SK-N-MC (cell line): Measurements from ENCODE around the gene ELMOD3.

Source experiments
- DNase-seq: peaks from one replicate; pipeline ENCODE4 v3.0.0-alpha.2; 2011; ENCODE audit warnings: low read depth, low spot score
- H3K27ac ChIP-seq: fragments of 200-600 bp; sonication (generic); 2 replicates; pipeline ENCODE4 v1.5.1; 2016; ENCODE audit warnings: mixed run types
- H3K36me3 ChIP-seq: fragments of 200-600 bp; sonication (generic); 2 replicates; pipeline ENCODE4 v1.6.1; 2017; ENCODE audit warnings: antibody characterized with exemption, low read length, mixed read lengths; ENCODE audit not compliant: insufficient read depth
- H3K4me3 ChIP-seq: fragments of 200-600 bp; sonication (generic); 2 replicates; pipeline ENCODE4 v1.5.1; 2016
- H3K9ac ChIP-seq: fragments of 200-600 bp; sonication (generic); 2 replicates; pipeline ENCODE4 v1.8.0; 2017; ENCODE audit warnings: mixed run types, mixed read lengths; ENCODE audit not compliant: insufficient read length
- H3K9me3 ChIP-seq: fragments of 200-600 bp; sonication (generic); 2 replicates; pipeline ENCODE4 v1.6.1; 2017; ENCODE audit warnings: low read depth, mild to moderate bottlenecking, antibody characterized with exemption, low read length, moderate library complexity, mixed read lengths
- EZH2 ChIP-seq: fragments of 200-600 bp; sonication (generic); IDR thresholded peaks from one replicate; pipeline ENCODE4 v1.6.1; 2017; ENCODE audit warnings: antibody characterized with exemption
- FOXP2 ChIP-seq: optimal IDR thresholded peaks from 2 replicates; pipeline ENCODE3; 2011; ENCODE audit warnings: mild to moderate bottlenecking, moderate library complexity; ENCODE audit not compliant: insufficient read depth; ENCODE audit errors: extremely low read length, control extremely low read depth
- POLR2AphosphoS5 ChIP-seq: IDR thresholded peaks from 2 replicates; pipeline ENCODE4 v1.6.1; 2012; ENCODE audit warnings: mild to moderate bottlenecking, low read depth, low read length, borderline replicate concordance

ELMOD3 gene

GRCh38 chr2:85429213-85429923 is 74.8 kb downstream of the ELMOD3 start:
- Histone ChIP-seq H3K36me3 (no peaks in the 10 kb centered on the region), H3K4me3 (no peak overlapping the region), H3K27ac (no peak overlapping the region), H3K9ac (no peak overlapping the region), H3K9me3 (no peaks in the 10 kb centered on the region)
- DNase-seq: no peak
- TF ChIP-seq FOXP2: no peak
- TF ChIP-seq EZH2: no peak
- TF ChIP-seq POLR2AphosphoS5: no peak

GRCh38 chr2:85429924-85430289 is 75.3 kb downstream of the ELMOD3 start:
- TF ChIP-seq FOXP2: no peak
- TF ChIP-seq EZH2: no peak
- TF ChIP-seq POLR2AphosphoS5: no peak
- no peak overlapping the region for H3K4me3 ChIP-seq
- H3K36me3 ChIP-seq: no peaks in the 10 kb centered on the region
- H3K27ac ChIP-seq: no peak overlapping the region
- H3K9ac ChIP-seq: no peak overlapping the region
- no peak for DNase-seq
- H3K9me3 ChIP-seq: no peaks in the 10 kb centered on the region

GRCh38 chr2:85430752-85431569 is 76.4 kb downstream of the ELMOD3 start:
- DNase-seq: no peak
- TF ChIP-seq EZH2: no peak
- TF ChIP-seq FOXP2: no peak
- TF ChIP-seq POLR2AphosphoS5: no peak
- H3K4me3 ChIP-seq: no peak overlapping the region
- H3K9me3 ChIP-seq: no peaks in the 10 kb centered on the region
- H3K36me3 ChIP-seq: no peaks in the 10 kb centered on the region
- no peak overlapping the region for H3K9ac ChIP-seq
- no peak overlapping the region for H3K27ac ChIP-seq

- no peak for DNase-seq
- Histone ChIP-seq H3K27ac (no peak overlapping the region), H3K9me3 (no peaks in the 10 kb centered on the region), H3K9ac (no peak overlapping the region), H3K36me3 (no peaks in the 10 kb centered on the region), H3K4me3 (no peak overlapping the region)
- TF ChIP-seq POLR2AphosphoS5 (no peak), FOXP2 (no peak), EZH2 (no peak)
These were observed 77.1 kb downstream of the ELMOD3 start for GRCh38 chr2:85431570-85432205.

GRCh38 chr2:85433511-85434089 is 79.0 kb downstream of the ELMOD3 start:
- DNase-seq: no peak
- Histone ChIP-seq H3K9ac (no peak overlapping the region), H3K36me3 (no peaks in the 10 kb centered on the region), H3K4me3 (no peak overlapping the region), H3K27ac (no peak overlapping the region), H3K9me3 (no peaks in the 10 kb centered on the region)
- TF ChIP-seq EZH2: no peak

- H3K27ac ChIP-seq: peak overlapping the region; percentile 46; the same call in 1 of the 2 replicates
- TF ChIP-seq FOXP2 (no peak), EZH2 (no peak), POLR2AphosphoS5 (no peak)
These were observed 80.1 kb downstream of the ELMOD3 start for GRCh38 chr2:85434696-85435095.

GRCh38 chr2:85435220-85435958 is 80.8 kb downstream of the ELMOD3 start:
- Histone ChIP-seq H3K9me3 (no peaks in the 10 kb centered on the region), H3K9ac (no peak overlapping the region), H3K4me3 (no peak overlapping the region), H3K36me3 (no peaks in the 10 kb centered on the region), H3K27ac (peak overlapping the region; percentile 5; the same call in 1 of the 2 replicates)
- DNase-seq: no peak
- TF ChIP-seq EZH2 (no peak), POLR2AphosphoS5 (no peak), FOXP2 (no peak)

More at GRCh38 chr2:85434696-85435095, 80.1 kb downstream of the ELMOD3 start:
- Histone ChIP-seq H3K9me3 (no peaks in the 10 kb centered on the region), H3K9ac (no peak overlapping the region), H3K36me3 (no peaks in the 10 kb centered on the region), H3K4me3 (no peak overlapping the region)
- DNase-seq: no peak
